ENCODE results near the gene ARHGAP15.

The ARHGAP15 gene

DNA sequence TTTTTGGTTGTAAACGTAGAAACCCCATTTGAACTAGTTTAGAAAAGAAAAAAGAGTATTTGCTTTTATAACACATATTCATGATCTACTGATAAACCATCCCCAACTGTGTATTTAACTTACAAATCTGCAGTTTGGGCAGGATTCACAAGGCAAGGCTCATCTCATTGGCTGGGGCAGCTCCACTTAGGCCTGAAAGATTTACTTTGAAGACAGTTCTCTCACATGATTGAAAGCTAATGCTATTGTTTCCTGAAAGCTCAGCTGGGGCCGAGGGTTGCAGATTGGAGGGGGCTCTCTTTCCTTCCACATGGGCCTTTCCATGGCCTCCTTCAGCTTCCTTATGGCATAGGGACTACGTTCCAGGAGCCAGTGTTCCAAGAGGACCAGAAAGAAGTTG lies 47.4 kb downstream of the ARHGAP15 start:
- no peak for DNase-seq

DNA sequence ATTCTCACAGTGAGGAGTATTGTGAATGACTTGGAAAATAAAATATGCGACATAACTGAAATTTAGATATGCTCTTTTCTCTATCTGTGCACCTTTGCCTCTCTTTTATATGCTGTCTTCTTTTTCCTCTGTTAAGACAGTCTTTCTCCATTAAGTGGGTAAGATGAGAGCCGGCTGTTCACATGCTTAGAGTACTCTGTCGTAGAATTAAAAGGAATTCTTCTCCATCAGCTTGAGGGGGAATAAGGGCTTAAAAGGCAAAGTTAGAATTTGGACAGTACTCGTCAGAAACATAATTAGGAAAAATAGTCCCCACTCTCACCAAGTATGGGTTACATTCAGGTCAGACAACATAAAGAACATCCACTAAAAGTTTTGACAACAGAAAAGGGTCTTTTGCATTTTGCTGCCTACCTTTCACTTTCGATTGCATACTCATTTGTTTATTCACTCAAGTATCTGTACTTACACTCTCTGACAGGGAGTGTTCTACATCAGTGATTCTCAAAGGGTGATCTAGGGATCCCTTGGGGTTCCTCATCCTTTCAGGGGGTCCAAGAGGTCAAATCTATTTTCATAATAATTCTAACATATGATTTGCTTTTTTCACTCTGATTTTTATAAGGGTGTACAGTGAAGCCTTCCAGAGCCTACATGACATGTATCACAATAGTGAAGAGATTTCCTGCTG lies 48.0 kb downstream of the ARHGAP15 start:
- DNase-seq: peak; percentile 30

DNA sequence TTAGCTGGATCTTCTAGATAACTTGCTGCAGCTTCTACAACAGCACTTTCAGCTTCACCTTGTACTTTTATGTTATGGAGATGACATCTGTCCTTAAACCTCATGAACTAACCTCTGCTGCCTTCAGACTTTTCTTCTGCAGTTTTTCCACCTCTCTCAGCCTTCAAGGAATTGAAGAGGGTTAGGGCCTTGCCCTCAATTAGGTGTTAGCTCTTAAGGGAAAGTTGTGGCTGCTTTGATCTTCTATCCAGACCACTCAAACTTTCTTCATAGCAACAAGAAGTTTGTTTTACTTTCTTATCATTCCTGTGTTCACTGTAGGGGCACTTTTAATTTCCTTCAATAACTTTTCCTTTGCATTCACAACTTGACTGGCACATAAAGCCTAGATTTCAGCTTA lies 52.3 kb downstream of the ARHGAP15 start:
- DNase-seq: no peak

DNA sequence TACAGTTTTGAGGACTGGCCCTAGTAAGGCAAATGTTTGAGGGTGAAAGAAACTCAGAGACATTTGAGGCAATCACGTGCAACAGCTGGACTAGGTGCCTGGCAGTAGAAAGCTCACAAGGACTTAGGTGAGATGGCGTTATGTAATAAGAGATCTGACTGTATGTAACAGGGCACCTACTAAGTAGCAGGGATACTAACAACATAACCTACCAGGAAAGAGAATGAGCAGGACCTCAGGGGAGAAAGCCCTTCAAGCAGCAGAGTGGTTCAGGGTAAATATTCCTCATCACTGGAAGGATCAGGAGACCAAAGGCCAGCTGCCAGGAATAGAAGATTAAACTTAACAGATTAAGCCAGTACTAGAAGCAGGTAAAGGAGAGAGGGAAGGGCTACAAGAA lies 53.4 kb downstream of the ARHGAP15 start:
- no peak for DNase-seq

DNA sequence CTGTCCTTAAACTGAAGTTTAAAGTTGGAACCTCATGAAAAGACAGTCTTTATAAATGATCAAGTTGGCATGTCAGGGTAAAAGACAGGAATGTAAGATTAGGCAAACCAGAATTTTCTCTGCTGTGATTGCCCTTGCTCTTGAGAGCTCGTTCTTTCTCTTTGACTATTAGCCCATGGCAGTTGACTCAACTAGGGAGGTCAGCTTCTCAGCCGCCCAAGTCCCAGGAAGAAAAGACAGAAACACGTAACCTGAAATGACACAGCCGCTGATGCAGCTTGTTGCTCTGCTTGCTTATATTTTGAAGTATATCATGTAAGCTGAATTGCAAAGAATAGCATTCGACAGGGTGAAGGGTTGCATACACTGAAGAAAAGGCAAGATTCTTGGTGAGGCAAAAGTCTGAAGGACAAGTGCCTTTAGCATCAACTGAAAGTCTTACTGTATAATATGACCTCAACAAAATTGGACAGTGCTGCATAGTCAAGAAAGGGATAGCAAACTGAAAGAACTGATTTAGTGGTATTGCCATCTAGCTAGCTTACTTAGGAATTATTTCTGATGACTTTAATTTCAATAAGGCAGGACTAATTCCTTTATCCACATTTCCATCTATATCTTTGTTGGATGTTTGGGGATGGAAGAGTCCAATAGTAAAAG lies 54.7 kb downstream of the ARHGAP15 start:
- peak; percentile 51 for DNase-seq

DNA sequence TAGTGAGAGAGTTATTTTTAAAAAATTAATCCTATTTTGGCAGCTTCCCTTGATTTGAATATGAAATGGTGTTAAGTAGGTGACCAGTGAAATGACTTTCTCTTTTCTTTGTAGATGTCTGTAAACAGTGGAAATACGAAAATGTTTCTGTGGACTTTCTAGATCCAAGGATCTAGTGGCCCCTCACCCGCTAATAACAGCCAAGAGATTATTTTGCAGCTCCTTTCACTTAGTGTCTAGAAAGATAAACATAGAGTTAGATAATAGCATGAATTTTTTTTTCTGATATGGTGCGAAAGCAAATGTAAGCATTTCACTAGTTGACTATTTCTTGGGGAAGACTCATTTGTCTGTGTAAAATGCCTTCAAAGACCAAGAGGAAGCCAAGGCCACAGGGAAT lies 57.7 kb downstream of the ARHGAP15 start:
- DNase-seq: no peak

DNA sequence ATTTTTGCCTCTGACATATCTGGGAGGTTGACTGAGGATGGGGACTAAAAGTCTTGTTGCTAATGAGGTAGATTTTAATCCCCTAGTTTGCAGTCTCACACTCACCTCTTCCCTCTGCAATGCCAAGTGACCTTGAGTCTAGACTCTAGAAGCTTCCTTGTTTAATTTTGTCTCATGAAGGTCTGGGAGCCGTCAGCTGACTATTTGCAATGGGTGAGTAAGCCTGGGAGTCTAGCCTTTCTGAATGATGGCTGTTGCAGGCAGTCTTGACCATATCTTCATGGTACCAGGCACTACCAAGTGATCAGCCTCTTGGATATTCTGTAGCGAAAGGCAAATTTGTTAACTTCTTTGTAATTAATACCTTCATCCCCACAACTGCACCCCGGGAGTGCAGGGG lies 61.2 kb downstream of the ARHGAP15 start:
- no peak for DNase-seq

DNA sequence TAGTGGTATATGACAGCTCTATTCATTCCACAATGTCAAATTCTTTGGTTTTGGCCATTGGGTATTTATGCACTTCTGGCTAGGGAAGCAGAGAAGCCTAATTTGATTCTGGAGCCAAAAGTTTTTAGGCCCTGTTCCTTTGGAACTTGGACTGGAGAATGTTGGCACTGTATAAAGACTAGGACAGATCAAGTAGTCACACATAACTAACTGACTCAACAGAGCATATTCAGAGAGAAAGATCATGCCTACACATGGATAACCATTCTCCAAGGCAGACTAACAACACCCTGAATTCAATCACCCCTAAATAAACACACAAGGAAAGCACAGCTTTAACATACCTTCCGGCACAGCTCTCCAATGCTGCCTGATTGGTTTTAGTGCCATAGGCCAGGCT lies 62.9 kb downstream of the ARHGAP15 start:
- no peak for DNase-seq

DNA sequence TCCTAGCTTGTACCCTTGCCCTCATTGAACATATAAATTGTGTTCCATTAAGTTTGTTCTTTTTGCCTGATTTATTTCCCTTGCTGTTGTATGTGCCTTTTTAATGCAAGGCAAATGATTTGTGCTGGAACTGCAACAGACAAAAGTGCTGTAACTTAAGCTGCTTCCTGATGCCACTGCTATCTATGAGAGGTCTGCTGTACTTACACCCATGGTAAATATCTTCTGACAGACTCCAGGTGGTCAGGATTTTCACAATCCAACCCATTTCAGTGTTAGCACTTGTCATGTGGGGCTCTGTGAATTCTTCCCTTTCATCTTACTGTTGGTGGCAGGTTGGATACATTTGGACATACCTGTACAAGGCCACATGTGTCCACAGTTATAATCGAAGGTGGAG lies 63.5 kb downstream of the ARHGAP15 start:
- DNase-seq: no peak

DNA sequence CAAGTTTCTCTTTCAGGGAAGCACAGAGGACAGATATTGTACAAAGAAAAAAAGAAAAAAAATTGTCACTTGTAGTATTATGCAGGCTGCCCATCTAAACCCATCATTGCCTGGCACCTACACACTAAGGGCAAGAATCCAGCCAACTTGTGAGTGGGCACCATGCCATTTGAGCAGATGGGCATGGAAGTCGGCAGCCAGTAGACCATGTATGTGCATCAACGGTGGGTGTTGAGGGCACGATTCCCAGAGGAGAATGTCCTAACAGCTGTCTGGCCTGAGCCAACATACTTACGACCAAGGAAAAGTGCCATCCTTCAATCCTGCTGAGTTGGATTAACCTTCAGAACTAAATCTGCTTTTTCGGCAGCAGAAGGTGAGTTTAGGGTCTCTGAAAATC lies 63.9 kb downstream of the ARHGAP15 start:
- no peak for DNase-seq

DNA sequence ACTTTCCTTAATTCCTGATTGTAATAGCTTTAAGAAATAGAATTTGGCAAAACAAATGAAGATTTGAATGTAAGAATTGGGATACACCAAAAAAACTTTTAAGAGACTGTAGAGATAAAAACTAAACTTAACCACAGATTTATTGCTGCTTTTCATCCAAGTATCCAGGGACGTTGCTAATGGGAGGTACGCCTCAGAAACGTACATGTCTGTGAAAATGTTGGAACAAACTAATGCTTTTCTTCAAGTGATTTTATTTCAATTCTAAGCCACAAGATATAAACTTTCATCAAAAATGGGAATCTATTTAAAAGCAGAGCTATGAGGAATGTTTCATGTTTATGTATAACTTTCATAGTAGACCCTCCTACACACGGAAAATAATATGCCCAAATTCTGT lies 66.3 kb downstream of the ARHGAP15 start:
- DNase-seq: no peak

DNA sequence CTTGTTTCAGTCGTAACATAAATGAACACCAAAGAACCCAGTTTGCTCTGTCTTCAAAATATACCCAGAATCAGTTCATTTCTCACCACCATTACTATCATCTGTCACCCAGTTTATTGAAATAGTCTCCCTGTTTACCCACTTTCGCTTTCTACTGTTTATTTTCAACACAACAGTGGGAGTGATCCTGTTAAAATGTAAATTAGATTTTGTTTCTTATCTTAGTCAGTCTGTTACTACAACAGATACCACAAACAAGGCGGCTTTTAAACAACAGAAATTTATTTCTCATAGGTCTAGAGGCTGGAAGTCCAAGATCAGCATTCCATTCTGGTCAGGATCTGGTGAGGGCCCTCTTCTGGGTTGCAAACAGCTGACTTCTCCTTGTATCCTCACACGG lies 74.8 kb downstream of the ARHGAP15 start:
- DNase-seq: no peak

DNA sequence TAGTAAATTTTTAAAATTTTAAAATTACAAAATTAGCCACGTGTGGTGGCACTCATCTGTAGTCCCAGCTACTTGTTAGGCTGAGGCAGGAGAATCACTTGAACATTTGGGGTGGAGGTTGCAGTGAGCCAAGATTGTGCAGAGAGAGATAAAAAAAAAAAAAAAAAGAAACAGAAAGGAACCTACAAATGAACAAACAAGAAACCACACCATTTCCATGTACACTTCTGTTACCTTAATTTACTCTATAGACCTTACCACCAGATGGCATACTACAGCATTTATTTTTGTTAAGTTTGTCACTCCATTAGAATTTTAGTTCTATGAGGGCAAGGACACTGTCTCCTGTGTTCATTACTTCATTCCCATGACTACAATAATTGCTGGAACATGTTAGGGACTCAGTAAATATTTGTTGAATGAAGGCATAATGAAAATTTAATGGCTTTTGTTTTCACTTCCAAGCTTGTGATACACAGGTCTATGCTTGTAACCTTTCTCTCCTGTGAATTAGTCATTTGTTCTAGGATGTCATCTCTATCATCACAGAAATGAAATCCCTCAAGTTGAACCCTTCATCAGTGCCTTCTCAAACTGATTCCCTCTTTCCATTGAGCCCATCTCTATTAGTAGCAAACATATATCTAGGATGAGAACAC lies 76.0 kb downstream of the ARHGAP15 start:
- peak; percentile 37 for DNase-seq

DNA sequence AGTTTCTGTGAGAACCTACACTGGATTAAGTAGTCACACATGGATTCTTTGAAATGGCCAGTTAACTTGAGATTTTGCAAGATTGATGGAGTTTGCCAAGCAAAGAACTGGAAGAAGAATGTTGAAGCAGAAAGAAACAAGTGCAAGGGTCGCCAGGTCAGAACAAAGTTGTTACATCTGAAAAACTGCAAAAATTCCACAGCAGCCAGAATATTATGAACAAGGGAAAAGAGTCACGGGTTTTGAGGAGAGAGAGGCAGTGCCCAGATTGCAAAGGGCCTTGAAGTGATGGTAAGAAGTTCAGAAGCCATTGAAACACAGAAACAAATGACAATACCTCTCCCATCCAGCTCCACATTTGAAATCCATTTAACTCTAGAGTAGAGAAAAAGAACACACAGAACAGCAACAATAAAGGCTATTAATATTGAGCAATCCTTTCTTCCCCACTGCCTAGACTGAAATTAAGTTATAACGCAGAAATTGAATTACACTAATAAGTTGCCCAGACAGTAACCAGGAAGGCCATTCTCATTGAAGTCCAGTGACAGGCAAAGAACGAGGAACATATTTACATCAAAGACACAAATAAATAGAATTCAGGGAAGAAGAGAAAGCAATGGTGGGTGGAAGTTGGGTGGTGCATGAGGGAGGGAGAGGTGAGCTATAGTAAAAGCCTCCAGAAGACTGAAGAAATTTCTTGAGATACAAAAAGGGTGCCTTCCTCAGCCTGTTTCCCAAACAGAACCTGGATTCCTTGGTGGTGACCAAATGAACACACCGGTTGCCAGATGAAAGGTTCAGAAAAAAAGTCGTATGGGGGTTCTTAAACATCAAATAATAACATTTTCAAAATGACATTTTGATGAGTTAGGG lies 80.6 kb downstream of the ARHGAP15 start:
- no peak for DNase-seq

DNA sequence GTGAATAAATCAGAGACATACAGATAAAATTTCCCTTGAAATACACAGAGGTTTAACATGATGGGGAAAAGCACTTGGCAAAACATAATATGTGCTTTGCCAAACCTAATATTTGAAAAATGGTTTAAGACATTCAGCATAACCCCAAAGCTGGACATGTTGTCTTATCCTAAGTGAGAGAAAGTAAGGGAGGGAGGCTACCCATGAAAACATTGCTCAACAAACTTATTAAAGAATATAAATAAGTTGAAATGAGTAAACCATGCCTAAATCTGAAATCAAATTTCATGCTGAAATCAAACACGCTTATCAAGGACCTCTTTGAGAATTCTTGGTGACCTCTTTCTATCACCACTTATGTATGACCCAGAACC lies 81.2 kb downstream of the ARHGAP15 start:
- no peak for DNase-seq

DNA sequence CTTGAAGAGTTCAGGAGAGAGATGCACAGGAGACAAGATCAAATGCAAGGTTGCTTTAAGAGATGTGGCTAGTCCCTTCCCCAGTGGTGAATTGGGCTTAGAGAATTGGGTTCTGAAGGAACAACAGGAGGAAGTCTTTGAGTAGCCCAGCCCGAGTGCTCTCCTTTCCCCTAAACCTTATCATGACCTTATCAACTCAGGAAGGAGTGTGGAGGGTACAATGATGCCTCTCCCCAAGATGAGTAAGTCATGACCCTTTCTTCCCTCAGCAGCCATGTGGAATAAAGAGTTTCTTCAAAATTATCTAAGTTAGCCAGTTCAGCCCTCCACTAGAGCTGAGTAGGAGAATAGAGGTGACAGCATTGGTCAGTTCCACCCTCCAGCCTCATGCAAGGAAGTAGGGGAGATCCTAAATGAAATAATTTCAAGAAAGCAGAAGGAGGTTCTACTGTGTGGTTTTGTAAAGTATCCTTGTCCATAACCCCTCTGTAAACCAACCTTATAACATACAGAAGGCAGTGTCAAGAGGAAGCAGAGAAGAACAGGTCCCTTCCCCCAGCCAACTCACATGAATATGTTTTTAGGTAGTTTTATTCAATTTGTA lies 88.4 kb downstream of the ARHGAP15 start:
- DNase-seq: no peak

DNA sequence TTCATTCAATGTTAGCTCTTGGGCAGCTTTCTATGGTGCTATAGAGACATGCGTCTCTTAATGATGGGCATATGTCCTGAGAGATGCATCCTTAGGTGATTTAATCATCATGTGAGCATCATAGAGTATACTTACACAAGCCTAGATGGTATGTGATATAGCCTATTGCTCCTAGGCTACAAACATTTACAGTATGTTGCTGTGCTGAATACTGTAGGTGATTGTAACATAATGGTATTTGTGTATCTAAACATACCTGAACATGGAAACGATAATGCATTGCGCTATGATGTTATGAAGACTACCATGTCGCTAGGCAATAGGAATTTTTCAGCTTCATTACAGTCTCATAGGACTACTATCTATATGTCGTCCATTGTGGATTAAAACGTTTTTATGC lies 89.4 kb downstream of the ARHGAP15 start:
- DNase-seq: no peak

DNA sequence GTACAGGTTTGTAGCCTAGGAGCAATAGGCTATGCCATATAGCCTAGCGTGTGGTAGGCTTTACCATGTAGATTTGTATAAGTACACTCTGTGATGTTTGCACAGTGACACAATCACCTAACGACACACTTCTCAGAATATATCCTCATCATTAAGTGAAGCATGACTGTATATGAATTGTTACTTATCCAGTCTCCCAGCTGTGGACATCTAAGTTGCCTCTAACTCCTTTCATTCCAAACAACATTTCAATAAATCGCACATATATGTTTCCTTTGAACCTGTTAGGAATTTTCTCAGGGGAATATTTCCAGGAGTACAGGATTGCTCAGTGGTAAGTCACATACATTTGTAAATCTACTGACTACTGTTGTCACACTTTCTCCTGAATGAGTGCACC lies 90.0 kb downstream of the ARHGAP15 start:
- no peak for DNase-seq

DNA sequence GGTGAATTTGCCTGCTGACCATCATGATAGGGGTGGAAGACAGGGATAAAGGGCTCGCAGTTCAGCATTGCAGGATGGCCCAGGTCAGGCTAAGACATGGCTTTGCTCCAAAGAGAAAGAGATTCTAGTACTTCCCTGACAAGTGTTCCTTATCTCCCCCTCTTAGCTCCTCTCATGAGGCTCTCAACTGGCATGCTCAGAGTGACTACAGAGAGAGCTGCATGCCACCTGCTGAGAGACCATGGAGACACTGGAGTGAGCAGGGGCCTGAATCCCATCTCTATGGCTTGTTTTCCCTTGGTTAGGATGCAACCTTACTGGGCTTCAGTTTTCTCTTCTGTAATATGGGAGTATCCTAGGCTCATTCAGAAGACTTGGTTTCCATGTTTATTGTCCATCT lies 94.3 kb downstream of the ARHGAP15 start:
- DNase-seq: no peak

DNA sequence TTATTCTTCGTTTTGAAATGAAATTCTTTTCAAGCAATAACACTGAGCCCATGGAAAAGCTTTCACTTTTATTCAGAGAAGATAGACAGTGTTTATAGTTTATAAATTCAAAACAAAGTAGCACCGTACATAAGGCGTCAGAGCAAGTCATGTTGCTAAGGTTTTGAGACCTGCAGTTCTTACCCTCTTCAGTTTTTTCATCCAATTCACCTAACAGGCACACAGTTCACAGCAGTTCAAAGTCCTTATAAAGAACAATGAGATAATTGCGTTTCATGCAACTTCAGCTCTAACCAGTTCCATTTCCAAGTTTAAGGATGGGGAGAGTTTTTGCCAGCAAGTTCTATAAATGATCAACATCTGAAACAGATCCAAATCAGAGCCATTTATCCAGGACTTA lies 96.7 kb downstream of the ARHGAP15 start:
- DNase-seq: no peak

DNA sequence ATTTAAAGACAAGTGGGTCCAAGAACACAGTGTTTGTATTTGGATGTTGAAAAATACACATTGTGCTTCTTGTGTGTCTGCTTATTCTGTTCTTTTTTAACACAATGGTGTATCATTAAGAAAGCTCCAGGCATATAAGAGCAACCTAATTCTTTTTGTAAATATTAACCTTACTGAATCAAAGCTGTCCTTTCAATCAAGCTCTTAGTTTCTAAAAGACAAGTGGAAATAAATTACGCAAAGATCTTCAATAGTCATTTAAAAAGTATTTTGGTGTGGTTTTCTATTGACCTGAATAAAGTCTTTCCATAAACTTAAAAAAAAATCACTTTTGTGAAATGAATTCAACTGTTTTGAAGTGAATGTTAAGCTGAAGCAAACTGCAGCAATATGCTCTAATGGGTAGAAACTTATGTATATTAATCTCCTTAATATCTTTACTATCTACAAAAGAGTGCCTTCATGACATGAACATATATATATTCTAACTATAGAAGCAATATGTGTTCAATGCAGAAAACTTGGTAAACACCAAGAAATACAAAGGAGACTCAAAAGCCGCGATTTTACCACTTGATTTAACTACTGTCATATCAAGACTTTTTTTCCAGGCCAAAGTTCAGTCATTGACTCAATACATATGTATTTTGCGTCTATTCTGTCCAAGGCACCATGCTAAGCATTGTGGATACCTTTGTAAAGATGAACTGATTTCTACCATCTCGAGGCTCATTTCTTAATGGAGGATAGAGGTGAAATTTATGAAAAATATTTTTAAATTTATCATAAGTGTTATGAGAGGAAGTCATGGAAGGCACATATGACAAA lies 97.7 kb downstream of the ARHGAP15 start:
- DNase-seq: peak; percentile 18

DNA sequence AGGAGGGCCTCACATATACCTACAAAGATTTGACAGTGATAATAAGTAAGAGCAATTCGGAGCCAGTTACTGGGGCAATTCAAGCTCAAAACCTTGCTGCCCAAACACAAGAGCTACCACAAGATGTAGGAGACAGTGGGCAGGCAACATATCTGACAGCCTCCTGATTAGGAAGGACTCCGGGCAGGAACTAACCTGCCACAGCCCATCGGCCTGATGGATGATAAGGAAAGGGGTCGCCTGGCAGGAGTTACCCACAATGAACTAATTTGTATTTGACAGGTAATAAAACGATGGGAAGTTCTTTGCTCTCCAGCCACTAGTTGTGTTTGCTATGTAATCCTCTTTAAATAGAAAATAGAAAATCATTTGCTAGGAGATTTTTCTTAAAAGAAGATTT lies 100.2 kb downstream of the ARHGAP15 start:
- DNase-seq: no peak
